WI38 (cell line): ENCODE data around the gene FBN1.

Source experiments
- H3K4me3 ChIP-seq: 2 replicates; pipeline ENCODE4 v1.5.1; 2011; ENCODE audit warnings: low read depth, mild to moderate bottlenecking, control low read depth, low read length
- CTCF ChIP-seq: IDR thresholded peaks from 2 replicates; pipeline ENCODE4 v1.5.1; 2012; ENCODE audit warnings: low read depth, mild to moderate bottlenecking, control low read depth, low read length

FBN1 gene

GRCh38 chr15:48565560-48566482, 79.7 kb downstream of the FBN1 start:
- TF ChIP-seq CTCF = no peak
- no peak overlapping the region for H3K4me3 ChIP-seq

DNA sequence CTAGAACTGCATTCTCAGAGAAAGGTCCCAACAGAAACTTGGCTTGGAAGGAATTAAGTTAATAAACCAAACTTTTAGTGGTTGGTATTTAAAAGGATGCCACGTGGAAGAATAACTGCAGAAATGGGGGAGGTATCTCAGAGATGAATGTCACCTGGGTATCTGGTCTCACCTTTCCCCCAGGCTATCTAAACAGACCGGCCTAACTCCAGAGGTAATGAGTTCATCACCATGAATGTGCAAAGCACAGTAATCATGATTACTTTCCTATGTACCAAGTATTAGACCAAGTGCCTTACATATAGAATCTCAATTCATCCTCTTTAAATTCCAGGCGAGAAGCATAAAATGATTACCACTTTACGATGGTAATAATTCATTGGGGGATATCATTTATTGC, 80.8 kb downstream of the FBN1 start:
- H3K4me3 ChIP-seq = no peak overlapping the region
- no peak for TF ChIP-seq CTCF

DNA sequence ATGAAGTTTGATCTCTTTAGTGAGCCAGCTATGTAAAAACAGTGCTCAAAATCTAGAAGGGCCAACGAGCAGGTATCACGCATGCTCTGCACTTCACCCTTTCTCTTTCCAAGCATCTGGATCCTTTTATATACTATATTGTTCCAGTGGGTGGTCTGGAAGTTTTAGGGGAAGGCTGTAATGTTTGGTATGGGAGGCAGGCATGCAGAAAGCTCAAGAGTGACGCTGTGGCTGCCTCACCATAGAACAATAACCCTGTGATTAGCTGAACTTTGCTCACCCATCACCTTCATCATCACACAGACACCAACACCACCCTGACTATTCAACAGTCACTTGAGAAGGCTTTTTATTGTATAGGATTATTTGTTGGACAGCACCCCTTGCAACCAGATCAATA, 81.6 kb downstream of the FBN1 start:
- TF ChIP-seq CTCF = no peak
- H3K4me3 ChIP-seq = no peak overlapping the region

- H3K4me3 ChIP-seq = no peak overlapping the region
- TF ChIP-seq CTCF = no peak
Observed at GRCh38 chr15:48560321-48561051, 85.0 kb downstream of the FBN1 start.

DNA sequence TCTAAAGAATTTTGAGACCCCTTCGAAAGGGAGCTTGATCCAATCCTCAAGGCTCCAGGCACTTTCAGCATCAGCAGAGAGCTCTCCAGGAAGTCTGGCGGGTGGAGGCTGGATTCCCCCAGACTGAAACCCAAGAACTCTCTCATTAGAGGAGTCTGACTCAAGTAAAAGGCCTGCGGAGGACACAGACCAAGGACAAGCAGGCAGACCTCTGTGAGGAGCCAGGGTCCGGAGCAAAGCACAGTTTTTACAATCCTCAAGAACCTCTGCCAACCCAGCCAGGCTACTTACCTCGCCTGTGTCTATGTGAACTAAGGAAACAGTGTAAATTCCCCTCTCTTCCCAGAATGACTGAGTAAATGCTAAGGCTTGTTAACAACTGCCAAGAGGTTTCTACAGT, 86.2 kb downstream of the FBN1 start:
- no peak overlapping the region for H3K4me3 ChIP-seq
- TF ChIP-seq CTCF = no peak

GRCh38 chr15:48558226-48558625, 87.3 kb downstream of the FBN1 start:
- H3K4me3 ChIP-seq = no peak overlapping the region
- TF ChIP-seq CTCF = no peak

DNA sequence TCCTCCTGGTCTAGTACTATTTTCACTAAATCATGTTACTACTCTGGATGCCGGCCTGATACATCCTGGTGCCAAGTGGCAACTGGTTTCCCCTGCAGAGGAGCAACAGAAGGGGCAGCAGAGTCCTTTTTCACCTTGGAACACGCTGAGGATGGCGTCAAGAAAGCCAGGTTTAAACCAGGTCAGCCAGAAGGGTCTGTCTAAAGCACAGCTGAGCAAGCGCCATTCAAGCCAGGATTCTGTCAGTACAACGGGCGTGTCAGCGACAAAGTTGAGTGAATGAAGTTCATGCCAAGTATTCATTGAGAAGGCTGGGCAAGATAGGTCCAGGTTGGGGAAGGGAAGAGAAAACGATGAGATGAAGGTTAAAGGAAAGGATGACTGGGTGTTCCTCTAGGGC, 88.2 kb downstream of the FBN1 start:
- no peak overlapping the region for H3K4me3 ChIP-seq
- no peak for TF ChIP-seq CTCF
